HUES48 (cell line): ENCODE results near the gene SPECC1.
"Not testable (repeated sequence)": the region's sequence is repeated elsewhere in the genome, so short reads cannot be mapped to it uniquely, and the experiment has no call there.

Experiments
- H3K27ac ChIP-seq: one replicate; pipeline ENCODE4 v1.7.0; 2013; ENCODE audit warnings: low read depth, low read length, inconsistent platforms
- H3K27me3 ChIP-seq: 2 replicates; pipeline ENCODE4 v1.6.1; 2013; ENCODE audit warnings: mild to moderate bottlenecking, low read length; ENCODE audit not compliant: control insufficient read depth, insufficient read depth
- H3K36me3 ChIP-seq: 2 replicates; pipeline ENCODE4 v1.6.1; 2013; ENCODE audit warnings: low read length; ENCODE audit not compliant: control insufficient read depth, insufficient read depth
- H3K4me1 ChIP-seq: 2 replicates; pipeline ENCODE4 v1.6.1; 2013; ENCODE audit warnings: mild to moderate bottlenecking, low read length; ENCODE audit not compliant: control insufficient read depth, insufficient read depth
- H3K4me3 ChIP-seq: 2 replicates; pipeline ENCODE4 v1.5.1; 2013; ENCODE audit warnings: mild to moderate bottlenecking, low read depth, low read length
- H3K9ac ChIP-seq: 2 replicates; pipeline ENCODE4 v1.6.1; 2013; ENCODE audit warnings: mild to moderate bottlenecking, low read depth, low read length, moderate library complexity
- H3K9me3 ChIP-seq: 2 replicates; pipeline ENCODE4 v1.6.1; 2013; ENCODE audit warnings: low read length; ENCODE audit not compliant: control insufficient read depth, insufficient read depth

SPECC1 gene

GRCh38 chr17:20184977-20185619 is 175.9 kb downstream of the SPECC1 start:
- Histone ChIP-seq H3K4me3 (no peak overlapping the region), H3K27me3 (no peaks in the 10 kb centered on the region), H3K4me1 (peaks cover 53% of the 10 kb centered on the region), H3K27ac (peak overlapping the region; percentile 49), H3K9ac (no peak overlapping the region), H3K9me3 (no peaks in the 10 kb centered on the region), H3K36me3 (no peaks in the 10 kb centered on the region)

- Histone ChIP-seq H3K27ac (no peak overlapping the region), H3K4me1 (peaks cover 60% of the 10 kb centered on the region), H3K9ac (no peak overlapping the region), H3K9me3 (no peaks in the 10 kb centered on the region), H3K27me3 (no peaks in the 10 kb centered on the region), H3K4me3 (no peak overlapping the region), H3K36me3 (no peaks in the 10 kb centered on the region)
Measured at GRCh38 chr17:20187049-20187448, 177.9 kb downstream of the SPECC1 start.

GRCh38 chr17:20189302-20189701 is 180.1 kb downstream of the SPECC1 start:
- Histone ChIP-seq H3K27ac (peak overlapping the region; percentile 96), H3K4me3 (no peak overlapping the region; the same call in 1 of the 2 replicates)

GRCh38 chr17:20189979-20190378 is 180.8 kb downstream of the SPECC1 start:
- Histone ChIP-seq H3K36me3 (no peaks in the 10 kb centered on the region), H3K9me3 (peaks cover 12% of the 10 kb centered on the region), H3K27ac (peak overlapping the region; percentile 96), H3K4me1 (peaks cover 50% of the 10 kb centered on the region), H3K4me3 (no peak overlapping the region; the same call in 1 of the 2 replicates), H3K27me3 (no peaks in the 10 kb centered on the region), H3K9ac (peak overlapping the region; percentile 1; the same call in 1 of the 2 replicates)

More at GRCh38 chr17:20189302-20189701, 180.1 kb downstream of the SPECC1 start:
- Histone ChIP-seq H3K36me3 (no peaks in the 10 kb centered on the region), H3K9me3 (peaks cover 7% of the 10 kb centered on the region; the same call in 1 of the 2 replicates), H3K4me1 (peaks cover 57% of the 10 kb centered on the region), H3K9ac (peak overlapping the region; percentile 51), H3K27me3 (no peaks in the 10 kb centered on the region)

GRCh38 chr17:20190605-20191004 is 181.4 kb downstream of the SPECC1 start:
- H3K4me1 ChIP-seq, result peaks cover 46% of the 10 kb centered on the region
- no peaks in the 10 kb centered on the region for H3K36me3 ChIP-seq
- H3K9me3 ChIP-seq, result peaks cover 18% of the 10 kb centered on the region
- peak overlapping the region; percentile 96 for H3K27ac ChIP-seq
- H3K9ac ChIP-seq, result peak overlapping the region; percentile 1; the same call in 1 of the 2 replicates
- peak overlapping the region; percentile 18; the same call in 1 of the 2 replicates for H3K4me3 ChIP-seq
- H3K27me3 ChIP-seq, result no peaks in the 10 kb centered on the region

- Histone ChIP-seq H3K27ac (no peak overlapping the region), H3K4me3 (peak overlapping the region; percentile 18; the same call in 1 of the 2 replicates), H3K27me3 (no peaks in the 10 kb centered on the region), H3K36me3 (no peaks in the 10 kb centered on the region), H3K9me3 (peaks cover 22% of the 10 kb centered on the region), H3K9ac (no peak overlapping the region), H3K4me1 (peaks cover 46% of the 10 kb centered on the region)
Measured at GRCh38 chr17:20191056-20191455, 181.9 kb downstream of the SPECC1 start.

- Histone ChIP-seq H3K9me3 (peaks cover 35% of the 10 kb centered on the region), H3K4me1 (peaks cover 14% of the 10 kb centered on the region)
- H3K9ac ChIP-seq, H3K36me3 ChIP-seq, H3K4me3 ChIP-seq, H3K27me3 ChIP-seq, H3K27ac ChIP-seq: not testable (repeated sequence)
Measured at GRCh38 chr17:20196286-20196685, 187.1 kb downstream of the SPECC1 start.

GRCh38 chr17:20197272-20197926 is 188.2 kb downstream of the SPECC1 start:
- Histone ChIP-seq H3K36me3 (no peaks in the 10 kb centered on the region), H3K4me3 (no peak overlapping the region), H3K9ac (no peak overlapping the region), H3K4me1 (peaks cover 24% of the 10 kb centered on the region), H3K9me3 (peaks cover 35% of the 10 kb centered on the region), H3K27ac (no peak overlapping the region), H3K27me3 (no peaks in the 10 kb centered on the region)

- Histone ChIP-seq H3K36me3 (peaks cover 11% of the 10 kb centered on the region), H3K9ac (no peak overlapping the region), H3K4me1 (peaks cover 40% of the 10 kb centered on the region), H3K9me3 (peaks cover 21% of the 10 kb centered on the region), H3K27ac (peak overlapping the region; percentile 65), H3K27me3 (no peaks in the 10 kb centered on the region), H3K4me3 (no peak overlapping the region)
Measured at GRCh38 chr17:20200016-20200795, 191.0 kb downstream of the SPECC1 start.

GRCh38 chr17:20200865-20201458 is 191.8 kb downstream of the SPECC1 start:
- no peak overlapping the region for H3K9ac ChIP-seq
- peaks cover 47% of the 10 kb centered on the region for H3K4me1 ChIP-seq
- peaks cover 13% of the 10 kb centered on the region for H3K36me3 ChIP-seq
- no peaks in the 10 kb centered on the region for H3K27me3 ChIP-seq
- peaks cover 14% of the 10 kb centered on the region for H3K9me3 ChIP-seq
- H3K27ac ChIP-seq, result peak overlapping the region; percentile 82
- no peak overlapping the region for H3K4me3 ChIP-seq
